Measurements from ENCODE around the gene KIF26B.
A peak's percentile ranks its signal among the peaks of the same experiment; 100 is the strongest.

The KIF26B gene

DNA sequence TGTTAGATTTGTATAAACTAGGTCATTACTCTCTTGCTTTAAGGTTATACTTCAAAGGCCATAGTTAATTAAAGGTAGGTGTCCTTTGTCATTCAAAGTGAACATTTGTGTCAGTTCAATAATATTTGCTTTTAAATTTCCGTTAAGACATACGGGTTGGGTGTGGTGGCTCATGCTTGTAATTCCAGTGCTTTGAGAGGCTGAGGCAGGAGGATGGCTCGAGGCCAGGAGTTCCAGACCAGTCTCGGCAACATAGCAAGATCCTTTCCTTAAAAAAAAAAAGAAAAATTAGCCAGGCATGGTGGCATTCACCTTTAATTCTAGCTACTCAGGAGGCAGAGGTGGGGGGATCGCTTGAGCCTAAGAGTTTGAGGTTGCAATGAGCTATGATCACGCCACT, 80.4 kb downstream of the KIF26B start:
- H3K4me3 ChIP-seq (ENCODE audit: low read length), result no peak overlapping the region
- DNase-seq (ENCODE audit: low read depth), result peak; percentile 61

DNA sequence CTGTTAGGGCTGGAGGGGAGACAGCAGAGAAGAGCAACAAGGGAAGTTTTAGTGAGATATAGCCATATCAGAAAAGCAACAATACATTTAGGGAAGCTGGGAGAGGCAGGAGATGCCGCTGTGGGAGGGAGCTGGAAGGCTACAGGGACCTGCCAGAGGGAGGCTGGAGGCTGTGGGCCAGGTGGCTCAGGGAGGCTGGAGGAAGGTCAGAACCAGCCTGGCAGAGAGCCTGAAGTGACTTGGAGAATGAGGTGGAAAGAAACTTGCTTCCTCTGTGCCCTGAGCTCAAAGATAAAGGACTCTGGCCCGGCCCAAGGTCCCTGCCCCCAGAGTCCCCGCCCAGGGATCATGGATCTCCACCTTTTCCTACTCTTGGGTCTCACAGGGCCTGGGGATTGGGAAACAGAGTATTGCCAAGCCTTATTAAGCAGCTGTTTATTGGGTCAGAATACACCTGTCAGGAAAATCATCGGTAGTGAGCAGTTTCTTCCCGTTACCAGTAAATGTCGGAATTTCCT, 85.9 kb downstream of the KIF26B start:
- H3K4me3 ChIP-seq (ENCODE audit: low read length), result no peak overlapping the region
- no peak for DNase-seq (ENCODE audit: low read depth)
- TF ChIP-seq, protein P1, sequence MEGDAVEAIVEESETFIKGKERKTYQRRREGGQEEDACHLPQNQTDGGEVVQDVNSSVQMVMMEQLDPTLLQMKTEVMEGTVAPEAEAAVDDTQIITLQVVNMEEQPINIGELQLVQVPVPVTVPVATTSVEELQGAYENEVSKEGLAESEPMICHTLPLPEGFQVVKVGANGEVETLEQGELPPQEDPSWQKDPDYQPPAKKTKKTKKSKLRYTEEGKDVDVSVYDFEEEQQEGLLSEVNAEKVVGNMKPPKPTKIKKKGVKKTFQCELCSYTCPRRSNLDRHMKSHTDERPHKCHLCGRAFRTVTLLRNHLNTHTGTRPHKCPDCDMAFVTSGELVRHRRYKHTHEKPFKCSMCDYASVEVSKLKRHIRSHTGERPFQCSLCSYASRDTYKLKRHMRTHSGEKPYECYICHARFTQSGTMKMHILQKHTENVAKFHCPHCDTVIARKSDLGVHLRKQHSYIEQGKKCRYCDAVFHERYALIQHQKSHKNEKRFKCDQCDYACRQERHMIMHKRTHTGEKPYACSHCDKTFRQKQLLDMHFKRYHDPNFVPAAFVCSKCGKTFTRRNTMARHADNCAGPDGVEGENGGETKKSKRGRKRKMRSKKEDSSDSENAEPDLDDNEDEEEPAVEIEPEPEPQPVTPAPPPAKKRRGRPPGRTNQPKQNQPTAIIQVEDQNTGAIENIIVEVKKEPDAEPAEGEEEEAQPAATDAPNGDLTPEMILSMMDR (conservative IDR thresholded peaks at IDR 0.05; ENCODE audit: low read length), result no peak

More for the DNA sequence above, 80.4 kb downstream of the KIF26B start:
- TF ChIP-seq, protein P1 (conservative IDR thresholded peaks at IDR 0.05; ENCODE audit: low read length), result no peak

DNA sequence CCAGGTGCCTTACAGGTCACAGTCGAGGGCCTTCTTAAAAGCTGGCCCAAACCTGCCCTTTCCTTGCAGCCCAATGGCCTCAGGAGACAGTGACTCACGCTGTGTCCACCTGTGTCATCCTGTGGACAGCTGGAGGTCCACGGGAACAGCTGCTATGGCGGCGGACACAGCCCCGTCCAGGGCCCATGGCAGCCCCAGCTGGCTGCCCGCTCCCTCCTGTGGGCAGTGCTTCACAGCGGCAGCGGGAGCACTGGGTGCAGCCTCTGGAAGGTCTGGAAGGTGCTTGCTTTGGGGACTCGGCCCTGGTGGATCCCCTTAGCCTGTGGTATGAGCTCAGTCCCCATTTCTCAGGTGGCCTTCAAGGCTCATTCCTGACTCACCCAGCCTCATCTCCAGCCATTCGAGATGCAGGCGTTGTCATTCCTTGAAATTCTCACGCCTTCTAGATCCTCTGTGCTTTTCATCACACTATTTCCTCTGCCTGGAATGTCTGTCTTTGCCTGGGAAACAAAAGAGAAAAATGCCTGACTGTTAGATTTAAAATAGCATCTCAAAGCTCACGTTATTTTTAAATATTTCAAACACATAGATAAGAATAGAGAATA, 86.8 kb downstream of the KIF26B start:
- TF ChIP-seq, protein P1 (conservative IDR thresholded peaks at IDR 0.05; ENCODE audit: low read length), result no peak
- no peak overlapping the region for H3K4me3 ChIP-seq (ENCODE audit: low read length)
- no peak for DNase-seq (ENCODE audit: low read depth)

DNA sequence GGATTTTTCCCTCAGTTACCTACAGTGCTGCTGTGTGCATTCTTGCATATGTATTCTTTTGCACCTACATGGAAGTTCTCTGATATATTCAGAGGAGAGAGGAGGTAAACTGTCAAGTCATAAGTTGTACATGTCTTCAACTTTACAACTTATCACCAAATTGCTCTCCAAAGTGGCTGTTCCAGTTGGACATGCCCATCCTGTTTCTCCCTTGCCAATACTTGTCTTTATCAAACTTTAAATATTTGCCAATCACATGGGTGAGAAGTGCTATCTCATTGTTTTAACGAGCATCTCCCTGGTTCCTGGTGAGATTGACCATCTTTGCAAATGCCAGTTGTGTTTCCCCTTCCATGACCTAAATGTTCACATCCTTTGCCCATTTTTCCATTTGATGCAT, 88.2 kb downstream of the KIF26B start:
- DNase-seq (ENCODE audit: low read depth), result no peak
- TF ChIP-seq, protein P1 (conservative IDR thresholded peaks at IDR 0.05; ENCODE audit: low read length), result no peak
- H3K4me3 ChIP-seq (ENCODE audit: low read length), result no peak overlapping the region

DNA sequence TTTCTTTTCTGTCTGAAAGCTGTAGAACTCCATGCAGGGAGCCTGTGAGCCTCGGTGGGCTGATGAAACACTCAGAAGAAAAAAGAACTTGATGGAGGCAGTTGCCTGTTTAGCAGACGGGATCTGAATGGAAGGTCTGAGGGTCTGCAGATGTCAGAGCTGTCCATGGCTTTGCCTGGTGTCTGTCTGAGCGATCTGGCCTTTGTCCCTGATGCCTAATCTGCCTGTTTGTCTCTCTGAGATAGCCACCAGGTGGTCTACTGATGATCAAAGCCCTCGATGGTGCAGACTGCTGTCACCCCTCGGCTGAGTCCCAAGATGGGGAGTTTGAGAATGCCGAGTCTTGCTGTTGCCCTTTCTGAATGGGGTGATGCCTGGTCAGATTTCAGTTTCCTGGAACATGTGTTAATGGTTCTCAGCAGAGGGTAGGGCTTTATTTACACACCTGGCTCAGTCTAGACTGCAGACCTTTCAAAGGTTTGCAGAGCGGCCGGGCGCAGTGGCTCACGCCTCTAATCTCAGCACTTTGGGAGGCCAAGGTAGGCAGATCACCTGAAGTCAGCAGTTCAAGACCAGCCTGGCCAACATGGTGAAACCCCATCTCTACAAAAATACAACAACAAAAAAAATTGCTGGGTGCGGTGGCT, 90.4 kb downstream of the KIF26B start:
- H3K4me3 ChIP-seq (ENCODE audit: low read length), result no peak overlapping the region
- no peak for DNase-seq (ENCODE audit: low read depth)
- TF ChIP-seq, protein P1 (conservative IDR thresholded peaks at IDR 0.05; ENCODE audit: low read length), result no peak

DNA sequence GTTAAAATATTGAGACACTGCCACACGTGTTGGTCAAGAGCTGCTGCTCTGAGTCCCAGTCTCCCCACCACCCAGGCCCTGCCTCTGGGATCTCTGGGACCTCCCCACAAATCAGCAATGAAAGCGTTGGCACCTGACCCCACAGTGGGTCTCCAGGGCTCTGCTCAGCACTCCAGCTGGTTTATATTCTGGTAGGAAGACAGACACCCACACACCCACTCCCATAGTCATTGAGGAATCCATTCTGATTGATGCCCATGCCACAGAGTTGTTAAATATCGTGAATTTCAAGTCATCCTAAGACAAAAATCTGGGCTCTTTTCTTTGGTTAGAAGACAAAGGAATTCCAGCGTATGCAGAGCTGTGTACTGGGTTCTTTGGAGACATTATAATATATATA, 91.6 kb downstream of the KIF26B start:
- TF ChIP-seq, protein P1 (conservative IDR thresholded peaks at IDR 0.05; ENCODE audit: low read length), result no peak
- DNase-seq (ENCODE audit: low read depth), result no peak
- H3K4me3 ChIP-seq (ENCODE audit: low read length), result no peak overlapping the region

DNA sequence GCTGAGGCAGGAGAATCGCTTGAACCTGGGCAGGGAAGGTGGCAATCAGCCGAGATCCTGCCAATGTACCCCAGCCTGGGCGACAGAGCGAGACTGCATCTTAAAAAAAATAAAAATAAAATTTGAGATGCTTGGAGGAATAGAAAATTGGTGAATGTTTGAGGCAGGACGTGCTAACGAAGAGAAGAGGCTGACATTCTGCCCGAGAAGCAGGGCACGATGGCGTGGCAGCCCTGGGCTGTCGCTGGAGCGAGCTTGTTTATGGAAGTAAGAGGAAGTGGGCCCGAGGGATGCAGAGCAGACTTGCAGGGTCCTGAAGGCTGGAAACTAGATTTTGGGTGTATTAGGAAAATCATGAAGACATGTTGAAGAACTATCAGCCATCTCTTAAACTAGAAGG, 92.6 kb downstream of the KIF26B start:
- no peak overlapping the region for H3K4me3 ChIP-seq (ENCODE audit: low read length)
- no peak for DNase-seq (ENCODE audit: low read depth)
- TF ChIP-seq, protein P1 (conservative IDR thresholded peaks at IDR 0.05; ENCODE audit: low read length), result no peak

Data from AG10803 (cell line).